ENCODE results near the gene VWA7.
"Not testable (repeated sequence)": the region's sequence is repeated elsewhere in the genome, so short reads cannot be mapped to it uniquely, and the experiment has no call there.

Gene VWA7

GRCh38 chr6:31825553-31825952 lies 48.4 kb upstream of the VWA7 start:
- Histone ChIP-seq H3K4me1 (ENCODE audit: control insufficient read depth, insufficient read depth, low read length) (no peaks in the 10 kb centered on the region; the same call in 1 of the 2 replicates), H3K36me3 (ENCODE audit: control insufficient read depth in 2 of 2, insufficient read depth in 1 of 2, low read length in 2 of 2) (peaks cover 0 to 12% of the 10 kb centered on the region in 2 experiments; a peak in 2 of 3 replicates), H3K9me3 (ENCODE audit: control insufficient read depth, insufficient read depth, low read depth, low read length) (no peaks in the 10 kb centered on the region), H3K4me3 (ENCODE audit: low read depth, low read length) (no peak overlapping the region), H3K27ac (ENCODE audit: extremely low read depth, low read depth, low read length) (no peak overlapping the region)
- TF ChIP-seq, protein P1, sequence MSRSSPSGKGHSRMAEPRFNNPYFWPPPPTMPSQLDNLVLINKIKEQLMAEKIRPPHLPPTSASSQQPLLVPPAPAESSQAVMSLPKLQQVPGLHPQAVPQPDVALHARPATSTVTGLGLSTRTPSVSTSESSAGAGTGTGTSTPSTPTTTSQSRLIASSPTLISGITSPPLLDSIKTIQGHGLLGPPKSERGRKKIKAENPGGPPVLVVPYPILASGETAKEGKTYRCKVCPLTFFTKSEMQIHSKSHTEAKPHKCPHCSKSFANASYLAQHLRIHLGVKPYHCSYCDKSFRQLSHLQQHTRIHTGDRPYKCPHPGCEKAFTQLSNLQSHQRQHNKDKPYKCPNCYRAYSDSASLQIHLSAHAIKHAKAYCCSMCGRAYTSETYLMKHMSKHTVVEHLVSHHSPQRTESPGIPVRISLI (tag by site-specific recombination; IDR thresholded peaks at IDR 0.05) = peak; percentile 56; the same call in 1 of the 2 replicates
- no peak for TF ChIP-seq YY2 (tag by site-specific recombination; IDR thresholded peaks at IDR 0.05)
- POLR2A ChIA-PET = interaction anchor here (2.3 to 4.5 kb wide), 5 partner anchors 12 to 96 kb away, joined by 9 to 206 read pairs (median 102); partner anchors contain the start of genes CLIC1, DDAH2, HSPA1A and HSPA1L
- CTCF ChIA-PET = interaction anchor here (1.1 to 1.8 kb wide), 2 partner anchors 34 to 56 kb away, joined by 3 to 5 read pairs; no protein-coding TSS in a partner anchor

DNA sequence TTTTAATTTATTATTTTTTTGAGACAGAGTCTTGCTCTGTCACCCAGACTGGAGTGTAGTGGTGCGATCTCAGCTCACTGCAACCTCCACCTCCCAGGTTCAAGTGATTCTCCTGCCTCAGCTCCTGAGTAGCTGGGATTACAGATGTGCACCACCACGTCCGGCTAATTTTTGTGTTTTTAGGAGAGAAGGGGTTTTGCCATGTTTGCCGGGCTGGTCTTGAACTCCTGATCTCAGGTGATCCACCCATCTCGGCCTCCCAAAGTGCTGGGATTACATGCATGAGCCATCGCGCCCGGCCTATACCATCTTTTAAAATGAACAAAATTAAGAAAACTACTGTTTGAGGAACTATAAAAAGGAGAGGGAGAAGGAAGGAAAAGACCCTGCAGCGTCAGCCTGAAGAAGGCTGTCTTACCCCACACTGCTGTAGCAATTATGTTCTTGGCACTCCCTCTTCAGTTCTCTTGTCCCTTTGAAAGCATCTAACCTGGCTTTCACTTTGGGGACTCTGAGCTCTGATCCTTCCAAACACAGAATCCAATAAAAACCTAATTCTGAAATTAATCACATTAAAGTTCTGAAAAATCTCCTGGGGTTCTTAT lies 46.6 kb upstream of the VWA7 start:
- not testable (repeated sequence) for H3K4me1 ChIP-seq (ENCODE audit: control insufficient read depth, insufficient read depth, low read length); H3K4me3 ChIP-seq (ENCODE audit: low read depth, low read length); H3K27ac ChIP-seq (ENCODE audit: extremely low read depth, low read depth, low read length); H3K9me3 ChIP-seq (ENCODE audit: control insufficient read depth, insufficient read depth, low read depth, low read length)
- CTCF ChIA-PET = interaction anchor here (2.0 kb wide), 1 partner anchor 17 kb away, joined by 10 read pairs; the partner anchor contains the start of gene LSM2
- POLR2A ChIA-PET = interaction anchor here (2.3 to 4.5 kb wide), 2 partner anchors 11 to 17 kb away, joined by 9 to 206 read pairs; partner anchors contain the start of genes HSPA1A, HSPA1L and LSM2
- peaks cover 0 to 10% of the 10 kb centered on the region in 2 experiments; a peak in 1 of 3 replicates for H3K36me3 ChIP-seq (ENCODE audit: control insufficient read depth in 2 of 2, insufficient read depth in 1 of 2, low read length in 2 of 2)

GRCh38 chr6:31822036-31822821 lies 45.1 kb upstream of the VWA7 start:
- Histone ChIP-seq H3K4me1 (ENCODE audit: control insufficient read depth, insufficient read depth, low read length) (no peaks in the 10 kb centered on the region; the same call in 1 of the 2 replicates), H3K27ac (ENCODE audit: extremely low read depth, low read depth, low read length) (peak overlapping the region; percentile 12; the same call in 1 of the 2 replicates), H3K4me3 (ENCODE audit: low read depth, low read length) (peak overlapping the region; percentile 42), H3K36me3 (ENCODE audit: control insufficient read depth in 2 of 2, insufficient read depth in 1 of 2, low read length in 2 of 2) (peaks cover 0 to 25% of the 10 kb centered on the region in 2 experiments; a peak in 1 of 3 replicates), H3K9me3 (ENCODE audit: control insufficient read depth, insufficient read depth, low read depth, low read length) (no peaks in the 10 kb centered on the region)
- ChIA-PET POLR2A (interaction anchor here (0.6 to 1.2 kb wide), 8 partner anchors 7 to 142 kb away, joined by 3 to 6 read pairs (median 4); partner anchors contain the start of genes LSM2, VARS1 and VWA7), CTCF (interaction anchor here (0.6 to 2.0 kb wide), 4 partner anchors 15 to 236 kb away, joined by 3 to 10 read pairs (median 6); partner anchors contain the start of genes LSM2 and LST1)
- peak; percentile 64; the same call in 1 of the 2 replicates for TF ChIP-seq ZBTB48 (tag by site-specific recombination; IDR thresholded peaks at IDR 0.05)
- 0 out of 2 replicates have a peak, but pooled peaks have one; percentile 10 for TF ChIP-seq ZNF600 (tag by site-specific recombination; IDR thresholded peaks at IDR 0.05)
- no peak for TF ChIP-seq GLIS1 (tag by site-specific recombination; IDR thresholded peaks at IDR 0.05)
- no peak for TF ChIP-seq ZNF169 (tag by site-specific recombination; IDR thresholded peaks at IDR 0.05)
- TF ChIP-seq WT1 (tag by site-specific recombination; IDR thresholded peaks at IDR 0.05) = peak; percentile 67
- TF ChIP-seq ZNF37A (tag by site-specific recombination; IDR thresholded peaks at IDR 0.05) = no peak
- TF ChIP-seq OVOL3 (tag by site-specific recombination; IDR thresholded peaks at IDR 0.05) = no peak
- TF ChIP-seq ZNF449 (tag by site-specific recombination; IDR thresholded peaks at IDR 0.05) = no peak
- no peak for TF ChIP-seq ZNF580 (tag by site-specific recombination; IDR thresholded peaks at IDR 0.05)
- TF ChIP-seq, protein P2, sequence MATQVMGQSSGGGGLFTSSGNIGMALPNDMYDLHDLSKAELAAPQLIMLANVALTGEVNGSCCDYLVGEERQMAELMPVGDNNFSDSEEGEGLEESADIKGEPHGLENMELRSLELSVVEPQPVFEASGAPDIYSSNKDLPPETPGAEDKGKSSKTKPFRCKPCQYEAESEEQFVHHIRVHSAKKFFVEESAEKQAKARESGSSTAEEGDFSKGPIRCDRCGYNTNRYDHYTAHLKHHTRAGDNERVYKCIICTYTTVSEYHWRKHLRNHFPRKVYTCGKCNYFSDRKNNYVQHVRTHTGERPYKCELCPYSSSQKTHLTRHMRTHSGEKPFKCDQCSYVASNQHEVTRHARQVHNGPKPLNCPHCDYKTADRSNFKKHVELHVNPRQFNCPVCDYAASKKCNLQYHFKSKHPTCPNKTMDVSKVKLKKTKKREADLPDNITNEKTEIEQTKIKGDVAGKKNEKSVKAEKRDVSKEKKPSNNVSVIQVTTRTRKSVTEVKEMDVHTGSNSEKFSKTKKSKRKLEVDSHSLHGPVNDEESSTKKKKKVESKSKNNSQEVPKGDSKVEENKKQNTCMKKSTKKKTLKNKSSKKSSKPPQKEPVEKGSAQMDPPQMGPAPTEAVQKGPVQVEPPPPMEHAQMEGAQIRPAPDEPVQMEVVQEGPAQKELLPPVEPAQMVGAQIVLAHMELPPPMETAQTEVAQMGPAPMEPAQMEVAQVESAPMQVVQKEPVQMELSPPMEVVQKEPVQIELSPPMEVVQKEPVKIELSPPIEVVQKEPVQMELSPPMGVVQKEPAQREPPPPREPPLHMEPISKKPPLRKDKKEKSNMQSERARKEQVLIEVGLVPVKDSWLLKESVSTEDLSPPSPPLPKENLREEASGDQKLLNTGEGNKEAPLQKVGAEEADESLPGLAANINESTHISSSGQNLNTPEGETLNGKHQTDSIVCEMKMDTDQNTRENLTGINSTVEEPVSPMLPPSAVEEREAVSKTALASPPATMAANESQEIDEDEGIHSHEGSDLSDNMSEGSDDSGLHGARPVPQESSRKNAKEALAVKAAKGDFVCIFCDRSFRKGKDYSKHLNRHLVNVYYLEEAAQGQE (tag by site-specific recombination; IDR thresholded peaks at IDR 0.05) = no peak
- no peak for TF ChIP-seq ZNF404 (tag by site-specific recombination; IDR thresholded peaks at IDR 0.05)
- TF ChIP-seq ZNF530 (tag by site-specific recombination; IDR thresholded peaks at IDR 0.05; ENCODE audit: low read depth) = no peak
- TF ChIP-seq KLF1 (tag by site-specific recombination; IDR thresholded peaks at IDR 0.05) = no peak
- TF ChIP-seq ZNF221 (tag by site-specific recombination; IDR thresholded peaks at IDR 0.05; ENCODE audit: borderline replicate concordance) = no peak
- TF ChIP-seq ZBTB7A (tag by site-specific recombination; IDR thresholded peaks at IDR 0.05; ENCODE audit: low read depth) = no peak
- no peak for TF ChIP-seq ZNF555 (tag by site-specific recombination; conservative IDR thresholded peaks at IDR 0.05)
- no peak for TF ChIP-seq ZNF692 (tag by site-specific recombination; IDR thresholded peaks at IDR 0.05)
